ENCODE measurements around the gene MED22.
A peak's percentile ranks its signal among the peaks of the same experiment; 100 is the strongest.
"Not testable (repeated sequence)": the region's sequence is repeated elsewhere in the genome, so short reads cannot be mapped to it uniquely, and the experiment has no call there.

MED22 gene

DNA sequence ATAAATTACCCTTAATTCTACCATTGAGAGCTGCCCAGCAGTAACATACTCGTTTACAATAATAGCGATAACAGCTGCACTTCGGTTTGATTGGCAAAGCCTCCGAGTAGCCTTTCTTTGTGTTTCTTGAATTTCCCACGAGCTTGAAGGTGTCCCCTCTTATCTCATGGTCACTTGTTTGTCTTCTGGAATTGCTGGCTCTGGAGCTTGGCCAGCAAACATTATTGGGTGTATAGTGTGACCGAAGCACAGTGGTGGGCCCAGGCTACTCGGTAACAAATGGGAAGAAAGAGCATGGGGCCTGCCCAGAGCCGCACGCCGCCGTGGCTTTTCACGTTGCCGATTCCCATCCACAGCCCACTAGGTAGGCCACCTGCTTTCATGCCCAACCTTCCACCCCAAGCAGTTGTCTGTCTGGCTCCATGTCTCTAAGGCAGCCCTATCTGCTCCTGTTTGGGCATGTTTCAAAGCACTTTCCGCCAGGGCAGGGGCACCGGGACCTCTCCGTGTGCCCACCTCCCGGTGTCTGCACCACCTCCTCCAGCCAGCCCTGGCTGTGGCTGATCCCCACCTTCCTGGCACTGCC is 36.9 kb upstream of the MED22 start:
- no peaks in the 10 kb centered on the region for H3K36me3 ChIP-seq (ENCODE audit: insufficient read depth, low read length)
- no peaks in the 10 kb centered on the region for H3K4me1 ChIP-seq (ENCODE audit: insufficient read depth, low read length)
- no peaks in the 10 kb centered on the region for H3K9me3 ChIP-seq (ENCODE audit: low read length)
- H2AFZ ChIP-seq (ENCODE audit: low read depth, low read length) = no peak overlapping the region
- H3K27me3 ChIP-seq (ENCODE audit: insufficient read depth, low read length) = no peaks in the 10 kb centered on the region
- no peak overlapping the region for H3K4me3 ChIP-seq (ENCODE audit: low read length)

DNA sequence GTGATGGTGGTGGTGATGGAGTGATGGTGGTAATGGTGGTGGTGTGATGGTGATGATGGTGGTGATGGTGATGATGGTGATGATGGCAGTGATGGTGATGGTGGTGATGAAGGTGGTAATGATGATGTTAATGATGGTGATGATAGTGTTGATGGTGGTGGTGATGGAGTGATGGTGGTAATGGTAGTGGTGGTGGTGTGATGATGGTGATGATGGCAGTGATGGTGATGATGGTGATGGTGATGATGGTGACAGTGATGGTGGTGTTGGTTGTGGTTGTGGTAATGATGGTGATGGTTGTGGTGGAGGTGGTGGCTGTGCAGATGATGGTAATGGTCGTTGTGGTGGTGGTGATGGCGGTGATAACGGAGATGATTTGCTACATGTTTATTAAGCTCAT is 35.5 kb upstream of the MED22 start:
- Histone ChIP-seq H3K36me3 (ENCODE audit: insufficient read depth, low read length) (no peaks in the 10 kb centered on the region), H3K27me3 (ENCODE audit: insufficient read depth, low read length) (no peaks in the 10 kb centered on the region), H3K4me1 (ENCODE audit: insufficient read depth, low read length) (no peaks in the 10 kb centered on the region), H3K4me3 (ENCODE audit: low read length) (no peak overlapping the region), H3K9me3 (ENCODE audit: low read length) (no peaks in the 10 kb centered on the region), H2AFZ (ENCODE audit: low read depth, low read length) (no peak overlapping the region)

DNA sequence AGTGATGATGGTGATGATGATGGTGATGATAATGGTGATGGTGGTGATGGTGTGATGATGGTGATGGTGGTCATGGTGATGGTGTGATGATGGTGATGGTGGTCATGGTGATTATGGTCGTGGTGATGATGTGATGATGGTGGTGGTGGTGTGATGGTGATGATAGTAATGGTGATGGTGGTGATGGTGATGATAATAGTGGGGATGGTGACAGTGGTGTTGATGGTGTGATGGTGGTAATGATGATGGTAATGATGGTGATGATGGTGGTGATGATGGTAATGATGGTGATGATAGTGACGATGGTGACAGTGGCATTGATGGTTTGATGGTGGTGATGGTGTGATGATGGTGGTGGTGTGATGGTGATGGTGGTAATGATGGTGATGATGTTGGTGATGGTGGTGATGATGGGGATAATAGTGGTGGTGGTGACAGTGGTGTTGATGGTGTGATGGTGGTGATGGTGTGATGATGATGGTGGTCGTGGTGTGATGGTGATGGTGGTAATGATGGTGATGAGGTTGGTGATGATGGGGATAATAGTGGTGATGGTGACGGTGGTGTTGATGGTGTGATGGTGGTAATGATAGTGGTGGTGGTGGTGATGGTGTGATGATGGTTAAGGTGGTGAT is 34.7 kb upstream of the MED22 start:
- Histone ChIP-seq H3K4me1 (ENCODE audit: insufficient read depth, low read length) (no peaks in the 10 kb centered on the region), H2AFZ (ENCODE audit: low read depth, low read length) (no peak overlapping the region), H3K36me3 (ENCODE audit: insufficient read depth, low read length) (no peaks in the 10 kb centered on the region), H3K9me3 (ENCODE audit: low read length) (no peaks in the 10 kb centered on the region), H3K27me3 (ENCODE audit: insufficient read depth, low read length) (no peaks in the 10 kb centered on the region), H3K4me3 (ENCODE audit: low read length) (no peak overlapping the region)

DNA sequence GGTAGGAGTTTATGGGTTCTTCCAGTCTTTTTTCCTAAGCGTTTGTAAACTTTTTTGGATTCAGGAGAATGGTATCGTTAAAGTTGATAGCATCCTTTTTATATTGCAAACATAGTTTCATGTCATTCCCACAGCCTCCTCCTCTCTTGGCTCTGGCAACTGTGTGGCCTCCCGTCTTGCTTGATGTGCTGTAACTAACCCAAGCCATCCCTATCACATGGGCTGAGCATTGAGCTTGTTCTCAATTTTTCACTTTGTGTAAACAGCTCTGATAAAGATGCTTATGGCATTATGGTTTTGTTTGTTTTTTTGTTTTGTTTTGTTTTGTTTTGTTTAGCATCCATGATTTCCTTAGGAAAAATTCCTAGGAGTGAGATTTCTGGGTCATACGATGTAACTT is 32.8 kb upstream of the MED22 start:
- Histone ChIP-seq H2AFZ (ENCODE audit: low read depth, low read length) (no peak overlapping the region), H3K4me3 (ENCODE audit: low read length) (no peak overlapping the region), H3K36me3 (ENCODE audit: insufficient read depth, low read length) (no peaks in the 10 kb centered on the region), H3K9me3 (ENCODE audit: low read length) (no peaks in the 10 kb centered on the region), H3K27me3 (ENCODE audit: insufficient read depth, low read length) (no peaks in the 10 kb centered on the region), H3K4me1 (ENCODE audit: insufficient read depth, low read length) (peaks cover 3% of the 10 kb centered on the region)

DNA sequence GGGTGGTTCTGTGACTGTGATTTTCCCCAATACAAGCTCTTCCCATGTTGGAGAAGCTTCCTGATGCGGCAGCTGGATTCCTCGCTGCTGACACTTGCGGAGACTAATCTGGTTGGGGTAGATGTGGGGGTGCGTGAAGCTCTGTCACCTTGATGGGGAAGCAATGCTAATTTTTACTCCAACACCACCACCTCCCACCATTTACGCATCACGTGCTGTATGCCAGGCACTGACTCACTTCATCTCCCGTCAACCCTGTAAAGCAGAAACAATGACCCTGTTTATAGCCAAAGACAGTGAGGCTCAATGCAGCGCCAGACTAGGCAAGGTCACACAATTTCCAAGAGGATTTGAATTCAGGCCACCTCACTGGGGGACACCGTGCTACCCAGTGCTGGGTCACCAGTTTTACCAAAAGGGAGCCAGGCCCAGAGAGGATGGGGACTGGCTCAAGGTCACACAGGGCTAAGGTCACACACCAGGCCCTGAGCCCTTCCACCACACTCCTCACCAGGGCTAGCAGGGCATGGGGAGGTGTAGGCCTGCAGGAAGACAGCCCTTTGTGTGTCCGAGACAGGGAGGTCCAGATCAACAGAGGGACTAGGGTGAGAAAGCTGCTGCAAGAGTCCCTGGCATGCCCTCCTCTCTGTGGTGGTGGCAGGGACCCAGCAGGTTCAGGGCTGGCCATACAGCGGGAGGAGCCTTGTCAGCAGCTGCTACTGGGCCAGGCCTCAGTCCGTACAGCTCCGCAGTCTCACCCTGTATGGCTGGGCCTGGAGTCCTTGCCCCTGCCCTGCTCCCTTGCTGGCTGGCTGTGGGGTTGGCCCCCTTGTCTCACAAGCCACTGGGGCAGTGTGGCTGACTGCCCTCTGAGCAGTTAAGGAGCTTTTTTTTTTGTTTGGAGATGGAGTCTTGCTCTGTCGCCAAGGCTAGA is 31.5 kb upstream of the MED22 start:
- H3K4me1 ChIP-seq (ENCODE audit: insufficient read depth, low read length) = peaks cover 8% of the 10 kb centered on the region
- no peaks in the 10 kb centered on the region for H3K9me3 ChIP-seq (ENCODE audit: low read length)
- no peaks in the 10 kb centered on the region for H3K27me3 ChIP-seq (ENCODE audit: insufficient read depth, low read length)
- H3K4me3 ChIP-seq (ENCODE audit: low read length) = no peak overlapping the region
- H3K36me3 ChIP-seq (ENCODE audit: insufficient read depth, low read length) = no peaks in the 10 kb centered on the region
- no peak overlapping the region for H2AFZ ChIP-seq (ENCODE audit: low read depth, low read length)

DNA sequence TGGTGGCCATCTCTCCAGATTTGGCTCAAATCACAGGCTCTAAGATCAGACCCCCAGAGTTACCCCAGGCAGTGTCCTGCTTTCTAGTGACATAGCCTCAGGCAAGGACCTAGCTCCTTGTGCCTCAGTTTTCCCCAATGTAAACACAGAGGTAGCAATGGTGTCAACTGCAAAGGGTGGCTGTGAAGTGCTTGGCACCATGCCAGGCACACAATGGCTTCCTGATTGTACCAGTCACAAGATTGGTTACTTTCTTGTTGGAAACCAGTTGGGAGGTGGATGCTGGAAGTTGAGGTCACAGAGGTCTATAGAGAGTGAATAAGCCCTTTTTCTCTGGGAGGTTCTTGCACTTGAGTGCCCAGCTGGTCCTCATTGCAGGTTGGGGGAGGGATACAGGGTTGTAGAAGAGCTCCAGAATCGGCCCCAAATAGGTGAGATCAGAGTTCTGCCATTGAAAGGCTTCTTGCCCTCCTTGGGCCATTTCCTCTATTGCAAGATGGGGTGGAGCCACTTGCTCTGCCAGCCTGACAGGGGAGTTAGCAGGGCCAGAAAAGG is 30.6 kb upstream of the MED22 start:
- Histone ChIP-seq H2AFZ (ENCODE audit: low read depth, low read length) (no peak overlapping the region), H3K36me3 (ENCODE audit: insufficient read depth, low read length) (no peaks in the 10 kb centered on the region), H3K4me1 (ENCODE audit: insufficient read depth, low read length) (peaks cover 8% of the 10 kb centered on the region), H3K4me3 (ENCODE audit: low read length) (no peak overlapping the region), H3K9me3 (ENCODE audit: low read length) (no peaks in the 10 kb centered on the region), H3K27me3 (ENCODE audit: insufficient read depth, low read length) (no peaks in the 10 kb centered on the region)

DNA sequence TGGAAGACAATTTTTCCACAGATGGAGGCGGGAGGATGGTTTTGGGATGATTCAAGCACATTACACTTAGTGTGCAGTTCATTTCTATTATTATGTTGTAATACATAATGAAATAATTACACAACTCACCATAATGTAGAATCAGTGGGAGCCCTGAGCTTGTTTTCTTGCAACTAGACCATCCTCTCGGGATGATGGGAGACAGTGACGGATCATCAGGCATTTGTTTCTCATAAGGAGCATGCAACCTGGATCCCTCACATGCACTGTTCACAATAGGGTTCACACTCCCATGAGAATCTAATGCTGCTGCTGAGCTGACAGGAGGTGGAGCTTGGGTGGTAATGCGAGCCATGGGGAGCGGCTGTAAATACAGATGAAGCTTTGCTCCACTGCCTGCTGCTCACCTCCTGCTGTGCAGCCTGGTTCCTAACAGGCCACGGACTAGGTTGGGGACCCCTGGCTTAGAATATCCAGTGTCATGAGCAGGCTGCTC is 29.8 kb upstream of the MED22 start:
- Histone ChIP-seq H3K9me3 (ENCODE audit: low read length) (no peaks in the 10 kb centered on the region), H3K36me3 (ENCODE audit: insufficient read depth, low read length) (peaks cover 4% of the 10 kb centered on the region), H3K4me1 (ENCODE audit: insufficient read depth, low read length) (peaks cover 8% of the 10 kb centered on the region), H2AFZ (ENCODE audit: low read depth, low read length) (no peak overlapping the region), H3K27me3 (ENCODE audit: insufficient read depth, low read length) (no peaks in the 10 kb centered on the region), H3K4me3 (ENCODE audit: low read length) (no peak overlapping the region)

DNA sequence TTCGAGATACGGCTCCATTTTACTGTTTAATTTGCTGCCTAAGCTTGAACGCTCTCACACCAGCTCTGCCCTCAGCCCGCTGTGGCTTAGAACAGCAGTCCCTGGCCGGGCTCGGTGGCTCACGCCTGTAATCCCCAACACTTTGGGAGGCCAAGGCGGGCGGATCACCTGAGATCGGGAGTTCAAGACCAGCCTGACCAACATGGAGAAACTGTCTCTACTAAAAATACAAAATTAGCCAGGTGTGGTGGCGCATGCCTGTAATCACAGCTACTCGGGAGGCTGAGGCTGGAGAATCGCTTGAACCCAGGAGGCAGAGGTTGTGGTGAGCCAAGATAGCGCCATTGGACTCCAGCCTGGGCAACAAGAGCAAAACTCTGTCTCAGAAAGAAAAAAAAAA is 29.3 kb upstream of the MED22 start:
- H3K9me3 ChIP-seq (ENCODE audit: low read length); H3K36me3 ChIP-seq (ENCODE audit: insufficient read depth, low read length); H3K4me1 ChIP-seq (ENCODE audit: insufficient read depth, low read length); H3K27me3 ChIP-seq (ENCODE audit: insufficient read depth, low read length); H2AFZ ChIP-seq (ENCODE audit: low read depth, low read length): not testable (repeated sequence)
- peak overlapping the region; percentile 70 for H3K4me3 ChIP-seq (ENCODE audit: low read length)

DNA sequence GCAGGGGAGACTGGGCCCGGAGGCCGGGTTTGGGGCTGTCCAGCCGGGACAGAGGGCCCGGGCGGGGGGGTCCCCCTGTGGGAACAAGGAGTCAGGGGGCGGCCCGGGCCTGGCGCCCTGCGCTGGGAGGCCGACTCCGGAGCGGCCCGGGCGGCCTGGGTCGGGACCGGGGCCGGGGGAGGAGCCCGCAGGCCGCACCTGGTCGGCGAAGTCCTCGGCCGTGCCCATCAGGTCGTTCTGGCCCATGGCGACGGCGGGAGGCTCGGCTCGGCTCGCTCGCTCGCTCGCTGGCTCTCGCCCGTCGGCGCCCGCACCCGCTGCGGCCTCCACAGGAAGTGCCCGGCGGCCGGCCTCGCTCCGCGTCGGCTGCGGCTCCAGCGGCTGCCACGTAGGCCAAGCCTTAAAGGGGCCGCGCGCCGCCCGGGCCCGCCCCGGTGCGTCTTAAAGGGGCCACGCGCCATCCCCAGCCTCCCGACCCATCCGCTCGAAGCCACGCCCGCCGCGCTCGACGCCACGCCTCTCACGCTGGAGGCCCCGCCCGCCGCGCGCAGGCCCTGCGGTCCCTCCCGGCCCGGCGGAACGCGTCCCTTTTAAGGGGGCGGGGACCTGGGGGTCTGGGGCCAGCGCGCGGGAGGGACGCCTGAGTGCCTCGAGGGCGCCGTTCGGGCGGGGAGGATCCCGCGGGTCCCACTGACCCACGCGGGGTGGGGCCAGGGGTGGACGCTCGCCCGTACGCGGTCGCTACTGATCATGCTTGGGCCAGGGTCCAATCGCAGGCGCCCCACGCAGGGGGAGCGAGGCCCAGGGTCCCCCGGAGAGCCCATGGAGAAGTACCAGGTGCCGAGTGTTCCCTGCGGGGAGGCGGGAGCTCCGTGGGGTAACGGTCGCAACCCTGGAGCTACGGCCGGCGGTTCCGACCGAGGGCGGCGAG is 28.1 kb upstream of the MED22 start, which contains the start of the genes STKLD1 and SURF4:
STKLD1 (plus strand) TSS at position 643 of the 931 bp plus-strand sequence; CDS start at position 751, 108 bp downstream.
SURF4 (minus strand) TSS at position 337 of the 931 bp plus-strand sequence; CDS start at position 246, 91 bp downstream.
- Histone ChIP-seq H3K36me3 (ENCODE audit: insufficient read depth, low read length) (peaks cover 15% of the 10 kb centered on the region), H2AFZ (ENCODE audit: low read depth, low read length) (peak within 1 kb of the TSS; percentile 93), H3K9me3 (ENCODE audit: low read length) (no peaks in the 10 kb centered on the region), H3K4me1 (ENCODE audit: insufficient read depth, low read length) (peaks cover 8% of the 10 kb centered on the region), H3K4me3 (ENCODE audit: low read length) (peak within 1 kb of the TSS; percentile 70), H3K27me3 (ENCODE audit: insufficient read depth, low read length) (no peaks in the 10 kb centered on the region)

DNA sequence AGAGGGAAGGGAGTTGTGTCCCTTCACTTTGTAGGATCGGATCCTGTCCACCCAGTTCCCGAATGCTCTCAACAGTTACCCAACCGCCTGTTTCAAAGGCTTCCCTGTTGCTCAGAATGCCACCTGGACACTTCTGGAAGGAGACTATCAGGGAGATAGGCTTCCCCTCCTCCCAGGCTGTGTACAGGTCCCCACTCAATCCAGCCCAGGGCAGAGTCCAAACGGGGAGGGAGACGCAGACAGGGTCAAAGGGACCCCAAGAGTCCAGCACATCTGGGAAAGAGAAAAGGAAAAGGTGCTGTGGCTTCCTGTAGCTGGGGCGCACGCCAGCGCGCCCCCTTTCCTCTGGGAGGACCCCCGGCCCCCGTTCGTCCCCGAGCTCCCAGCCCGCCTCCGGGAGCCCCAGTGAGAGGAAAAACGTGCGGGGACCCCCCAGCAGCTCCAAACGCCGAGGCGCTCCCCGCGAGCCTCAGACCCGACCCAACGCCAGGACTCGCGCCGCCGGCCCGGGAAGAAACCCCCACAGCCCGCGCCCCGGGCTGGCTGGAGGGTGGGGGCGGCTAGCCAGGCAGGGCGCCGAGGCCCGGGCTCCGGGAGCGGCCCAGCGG is 27.3 kb upstream of the MED22 start:
- Histone ChIP-seq H3K27me3 (ENCODE audit: insufficient read depth, low read length) (no peaks in the 10 kb centered on the region), H3K4me1 (ENCODE audit: insufficient read depth, low read length) (peaks cover 8% of the 10 kb centered on the region), H3K4me3 (ENCODE audit: low read length) (peak overlapping the region; percentile 58), H3K36me3 (ENCODE audit: insufficient read depth, low read length) (peaks cover 16% of the 10 kb centered on the region), H2AFZ (ENCODE audit: low read depth, low read length) (no peak overlapping the region), H3K9me3 (ENCODE audit: low read length) (no peaks in the 10 kb centered on the region)

DNA sequence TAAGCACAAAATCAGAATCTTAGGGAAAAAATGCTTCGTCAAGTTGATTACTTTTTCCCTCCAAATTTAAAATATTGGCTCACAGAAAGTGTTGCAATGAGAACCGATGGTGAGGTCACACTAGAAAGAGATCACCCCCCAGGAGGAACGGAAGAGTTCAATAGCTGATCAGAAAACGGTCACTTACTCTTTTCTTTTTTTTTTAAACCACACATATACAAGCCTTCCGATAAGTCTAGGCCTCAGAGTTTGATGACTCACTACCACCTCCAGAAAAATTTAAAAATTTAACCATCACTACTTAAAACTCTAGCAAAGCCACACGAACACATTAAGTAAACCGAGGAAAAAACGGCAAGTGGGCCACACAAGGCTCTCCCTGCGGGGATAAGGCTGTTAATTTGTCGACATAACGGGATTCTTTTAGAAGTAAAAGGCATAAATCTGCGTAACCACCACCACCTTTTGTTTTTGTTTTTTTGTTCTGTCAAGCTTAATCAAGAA is 26.7 kb upstream of the MED22 start:
- no peaks in the 10 kb centered on the region for H3K27me3 ChIP-seq (ENCODE audit: insufficient read depth, low read length)
- H3K36me3 ChIP-seq (ENCODE audit: insufficient read depth, low read length) = peaks cover 18% of the 10 kb centered on the region
- no peak overlapping the region for H2AFZ ChIP-seq (ENCODE audit: low read depth, low read length)
- peak overlapping the region; percentile 58 for H3K4me3 ChIP-seq (ENCODE audit: low read length)
- peaks cover 8% of the 10 kb centered on the region for H3K4me1 ChIP-seq (ENCODE audit: insufficient read depth, low read length)
- no peaks in the 10 kb centered on the region for H3K9me3 ChIP-seq (ENCODE audit: low read length)

DNA sequence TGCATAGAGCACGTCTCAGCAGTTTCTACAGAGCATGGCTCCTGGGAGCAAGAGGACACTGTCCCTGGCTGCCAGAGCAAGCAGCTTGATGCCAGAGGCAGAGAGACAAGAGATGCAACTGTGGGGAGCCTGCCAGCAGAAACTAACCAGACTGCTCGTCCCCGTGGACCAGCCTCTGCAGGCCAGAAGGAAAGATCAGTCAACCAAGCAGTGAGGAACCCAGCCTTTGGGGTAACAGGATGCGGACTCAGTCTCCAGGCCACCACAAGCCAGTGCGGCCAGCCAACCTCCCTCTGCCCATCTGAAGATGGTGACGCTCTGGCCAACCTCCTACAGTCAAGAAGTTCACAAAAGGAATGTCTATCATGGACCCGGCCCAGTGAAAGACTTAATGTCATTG is 24.2 kb upstream of the MED22 start:
- Histone ChIP-seq H2AFZ (ENCODE audit: low read depth, low read length) (no peak overlapping the region), H3K4me3 (ENCODE audit: low read length) (no peak overlapping the region), H3K27me3 (ENCODE audit: insufficient read depth, low read length) (no peaks in the 10 kb centered on the region), H3K9me3 (ENCODE audit: low read length) (no peaks in the 10 kb centered on the region), H3K36me3 (ENCODE audit: insufficient read depth, low read length) (peaks cover 31% of the 10 kb centered on the region), H3K4me1 (ENCODE audit: insufficient read depth, low read length) (peaks cover 8% of the 10 kb centered on the region)

Data from neuron (in vitro differentiated cells).